IMR-90 (cell line): ENCODE measurements around the gene NOD2. TPM values are rescaled to one million over a fixed set of nuclear protein-coding genes. Genes with fewer than 3 reads are reported as not detected.
A peak's percentile ranks its signal among the peaks of the same experiment; 100 is the strongest.

Source experiments
- ATAC-seq: fragments of 200-7000 bp; cut with Tn5 transposase; 2 replicates; pipeline ENCODE4 v1.9.1; 2020; ENCODE audit warnings: low read depth, mild to moderate bottlenecking, moderate library complexity
- BruUV-seq: library from RNA; stranded (reverse); fragments of 400-500 nt; replicated peaks from 2 replicates; lab custom pipeline; 2021; lab: Mats Ljungman, UMichigan
- CTCF ChIA-PET: fragments of 300-600 bp; formaldehyde crosslinking; extraction: SDS; loops from one replicate; lab custom pipeline; 2021; ENCODE audit warnings: antibody characterized with exemption; lab: Yijun Ruan, JAX
- POLR2A ChIA-PET: fragments of 300-600 bp; sonication (Branson Sonifier 250); formaldehyde crosslinking; loops from one replicate; lab custom pipeline; 2022; ENCODE audit warnings: antibody characterized with exemption; ENCODE audit not compliant: unreplicated experiment; lab: Charles Lee
- DNase-seq: peaks from one replicate; pipeline ENCODE4 v3.0.0; 2013
- H2AFZ ChIP-seq: replicated peaks from 2 replicates; pipeline ENCODE3; 2013; ENCODE audit warnings: low read length, mild to moderate bottlenecking; ENCODE audit not compliant: poor library complexity
- H2AK5ac ChIP-seq: 2 replicates; pipeline ENCODE4 v1.6.1; 2013; ENCODE audit warnings: low read depth, low read length, inconsistent platforms
- H2AK9ac ChIP-seq: replicated peaks from 2 replicates; pipeline ENCODE3; 2013; ENCODE audit warnings: mild to moderate bottlenecking, low read depth, low read length, moderate library complexity; ENCODE audit not compliant: poor library complexity
- H2BK120ac ChIP-seq: 2 replicates; pipeline ENCODE4 v1.6.1; 2013; ENCODE audit warnings: low read depth, low read length, inconsistent platforms
- H2BK15ac ChIP-seq: 3 replicates; pipeline ENCODE4 v1.6.1; 2013; ENCODE audit warnings: low read depth, low read length, inconsistent platforms
- H2BK20ac ChIP-seq: 2 replicates; pipeline ENCODE4 v1.6.1; 2013; ENCODE audit warnings: low read depth, mild to moderate bottlenecking, inconsistent platforms, low read length, moderate library complexity
- H2BK5ac ChIP-seq: 2 replicates; pipeline ENCODE4 v1.6.1; 2013; ENCODE audit warnings: mild to moderate bottlenecking, low read depth, low read length, inconsistent platforms; ENCODE audit not compliant: poor library complexity, severe bottlenecking
- H3K14ac ChIP-seq: replicated peaks from 2 replicates; pipeline ENCODE4 v1.6.1; 2013; ENCODE audit warnings: low read depth, low read length, inconsistent platforms
- H3K18ac ChIP-seq: 2 replicates; pipeline ENCODE4 v1.6.1; 2013; ENCODE audit warnings: low read depth, low read length, control low read depth
- H3K23ac ChIP-seq: 2 replicates; pipeline ENCODE4 v1.6.1; 2013; ENCODE audit warnings: low read depth, low read length, inconsistent platforms
- H3K27ac ChIP-seq: 2 replicates; pipeline ENCODE4 v1.5.1; 2013; ENCODE audit warnings: mild to moderate bottlenecking, control low read depth, low read length; ENCODE audit not compliant: insufficient read depth
- H3K27me3 ChIP-seq: 2 replicates; pipeline ENCODE4 v1.6.1; 2013; ENCODE audit warnings: low read length; ENCODE audit not compliant: control insufficient read depth, insufficient read depth
- H3K36me3 ChIP-seq: 2 replicates; pipeline ENCODE4 v1.6.1; 2013; ENCODE audit warnings: low read length, mixed read lengths; ENCODE audit not compliant: control insufficient read depth, insufficient read depth
- H3K4ac ChIP-seq: 2 replicates; pipeline ENCODE4 v1.6.1; 2013; ENCODE audit warnings: low read depth, low read length, inconsistent platforms
- H3K4me1 ChIP-seq: 2 replicates; pipeline ENCODE4 v1.6.1; 2013; ENCODE audit warnings: low read length, mixed read lengths; ENCODE audit not compliant: control insufficient read depth, insufficient read depth
- H3K4me2 ChIP-seq: 2 replicates; pipeline ENCODE4 v1.6.1; 2013; ENCODE audit warnings: low read depth, mild to moderate bottlenecking, control low read depth, low read length, moderate library complexity
- H3K4me3 ChIP-seq: 2 replicates; pipeline ENCODE4 v1.5.1; 2013; ENCODE audit warnings: low read depth, mild to moderate bottlenecking, control low read depth, low read length, moderate library complexity; ENCODE audit not compliant: insufficient read depth
- H3K56ac ChIP-seq: 2 replicates; pipeline ENCODE4 v1.6.1; 2013; ENCODE audit warnings: low read length, inconsistent platforms; ENCODE audit not compliant: insufficient read depth; ENCODE audit errors: extremely low read depth
- H3K79me1 ChIP-seq, 2 experiments: 2 replicates each; pipeline ENCODE4 v1.6.1; 2013; ENCODE audit warnings: low read length in 2 of 2, inconsistent platforms in 1 of 2, low read depth in 1 of 2
- H3K9ac ChIP-seq: 2 replicates; pipeline ENCODE4 v1.6.1; 2013; ENCODE audit warnings: low read depth, low read length, control low read depth
- H3K9me1 ChIP-seq: 2 replicates; pipeline ENCODE4 v1.6.1; 2013; ENCODE audit warnings: low read length, inconsistent platforms; ENCODE audit not compliant: insufficient read depth
- H3K9me3 ChIP-seq: 2 replicates; pipeline ENCODE4 v1.6.1; 2013; ENCODE audit warnings: low read length; ENCODE audit not compliant: control insufficient read depth, insufficient read depth
- H4K20me1 ChIP-seq: 2 replicates; pipeline ENCODE4 v1.6.1; 2013; ENCODE audit warnings: low read length, inconsistent platforms; ENCODE audit not compliant: insufficient read depth
- H4K5ac ChIP-seq: 2 replicates; pipeline ENCODE4 v1.6.1; 2013; ENCODE audit warnings: mild to moderate bottlenecking, low read depth, low read length, control low read depth
- H4K8ac ChIP-seq, 2 experiments: 2 replicates each; pipeline ENCODE4 v1.6.1; 2013; ENCODE audit warnings: low read depth in 2 of 2, low read length in 2 of 2, control low read depth in 1 of 2, inconsistent platforms in 1 of 2
- H4K91ac ChIP-seq: 2 replicates; pipeline ENCODE4 v1.6.1; 2013; ENCODE audit warnings: low read depth, low read length, inconsistent platforms; ENCODE audit not compliant: insufficient read depth
- BHLHE40 ChIP-seq: fragments of 150-350 bp; IDR thresholded peaks from 2 replicates; pipeline ENCODE4 v1.6.1; 2016; ENCODE audit warnings: mild to moderate bottlenecking, low read depth, low read length
- CEBPB ChIP-seq: IDR thresholded peaks from 2 replicates; pipeline ENCODE4 v1.6.1; 2012; ENCODE audit warnings: low read depth, low read length, improper control_type of control experiment
- CTCF ChIP-seq: conservative IDR thresholded peaks from 2 replicates; pipeline ENCODE4 v1.5.1; 2012; ENCODE audit warnings: mild to moderate bottlenecking, low read depth, low read length, improper control_type of control experiment
- MAZ ChIP-seq: IDR thresholded peaks from 2 replicates; pipeline ENCODE4 v1.6.1; 2012; ENCODE audit warnings: low read depth, mild to moderate bottlenecking, low read length, improper control_type of control experiment, moderate library complexity, borderline replicate concordance
- SMC3 ChIP-seq: fragments of 150-350 bp; IDR thresholded peaks from 2 replicates; pipeline ENCODE4 v1.6.1; 2016; ENCODE audit warnings: low read depth, mild to moderate bottlenecking, antibody characterized with exemption, low read length, moderate library complexity
- USF2 ChIP-seq: fragments of 150-350 bp; IDR thresholded peaks from 2 replicates; pipeline ENCODE4 v1.6.1; 2017; ENCODE audit warnings: mild to moderate bottlenecking, antibody characterized with exemption, low read length, low read depth
- WGBS, 2 experiments: methylation state at CpG; one replicate each; pipeline versions ENCODE4 v1.1.5 to v1.1.7; 2013; ENCODE audit warnings: missing lambda C conversion rate in 2 of 2; ENCODE audit not compliant: insufficient read length in 1 of 2; ENCODE audit errors: extremely low coverage in 2 of 2; 5-methylcytosine and 5-hydroxymethylcytosine counted together
- dilution Hi-C: fragments of 300-500 bp; cut with HindIII; formaldehyde crosslinking; loops from one replicate; pipeline ENCODE4 v1.14.3; 2018; ENCODE audit warnings: low sequenced_read_pairs; ENCODE audit not compliant: unreplicated experiment
- in situ Hi-C: fragments of 300-500 bp; cut with MboI; formaldehyde crosslinking; loops from 3 replicates; pipeline ENCODE4 v1.14.3; 2019; ENCODE audit warnings: low sequenced_read_pairs, inconsistent platforms, mixed read lengths
- intact Hi-C: fragments of 100-400 bp; cut with micrococcal nuclease; formaldehyde crosslinking; loops from 2 replicates; pipeline ENCODE4 v1.10.0; 2022
- polyA plus RNA-seq, 3 experiments: library from polyadenylated mRNA; depleted of rRNA; stranded (reverse); fragments of >200 nt; gene quantifications; 2 replicates each; pipeline ENCODE4 v1.2.3, GENCODE V29; 2012; ENCODE audit warnings: low replicate concordance in 1 of 3
- total RNA-seq: library from RNA; depleted of rRNA; stranded (reverse); fragments of >200 nt; gene quantifications from 2 replicates; pipeline ENCODE4 v1.2.3, GENCODE V29; 2012

NOD2 gene
- total and polyA plus RNA-seq, 2 of the 4 experiments (the other 2 are of a cell fraction), result not detected

- no peaks in the 10 kb centered on the region for H3K9me3 ChIP-seq
- peak overlapping the region; percentile 67 for H3K27ac ChIP-seq
- peak overlapping the region; percentile 81 for H3K18ac ChIP-seq
- H3K9me1 ChIP-seq, result no peaks in the 10 kb centered on the region; the same call in 1 of the 2 replicates
- H3K79me1 ChIP-seq, result peaks cover 11 to 16% of the 10 kb centered on the region in 2 experiments; a peak in 3 of 4 replicates
- peak overlapping the region; percentile 68 for H4K5ac ChIP-seq
- ChIA-PET POLR2A (no interaction called here), CTCF (no interaction called here)
- in situ Hi-C loops (no loop called here), intact Hi-C loops (loop anchor here (10.0 kb wide), 3 partner anchors 408 to 588 kb away; partner anchors contain the start of gene TENT4B), dilution Hi-C loops (no loop called here)
- no peak overlapping the region for H2AK5ac ChIP-seq
- peaks cover 9% of the 10 kb centered on the region for H3K4me1 ChIP-seq
- H2BK20ac ChIP-seq, result no peak overlapping the region
- H3K4me2 ChIP-seq, result peak overlapping the region; percentile 98
- no peak for TF ChIP-seq USF2
- TF ChIP-seq CEBPB, result no peak
- no peak for TF ChIP-seq SMC3
- no peak for TF ChIP-seq MAZ
- no peak for TF ChIP-seq CTCF
- no peak for TF ChIP-seq BHLHE40
- 0 out of 2 replicates have a peak overlapping the region, but pooled peaks have one; percentile 12 for H3K23ac ChIP-seq
- H4K8ac ChIP-seq, result peak overlapping the region in 1 of 2 experiments; percentile 63; a peak in 1 of 4 replicates
- H3K4ac ChIP-seq, result 0 out of 2 replicates have a peak overlapping the region, but pooled peaks have one; percentile 36
- ATAC-seq, result no peak
- H2AK9ac ChIP-seq, result peak overlapping the region; percentile 79
- DNase-seq, result peak; percentile 43
- H4K20me1 ChIP-seq, result no peaks in the 10 kb centered on the region
- H2BK120ac ChIP-seq, result no peak overlapping the region
- H2BK15ac ChIP-seq, result peak overlapping the region; percentile 28; the same call in 2 of the 3 replicates
- H2BK5ac ChIP-seq, result peak overlapping the region; percentile 47
- 0 out of 2 replicates have a peak overlapping the region, but pooled peaks have one; percentile 18 for H4K91ac ChIP-seq
- WGBS, 2 experiments, result no CpG with 5 or more reads among the region's 28 CpGs
- peaks cover 3% of the 10 kb centered on the region; the same call in 1 of the 2 replicates for H3K27me3 ChIP-seq
- H3K14ac ChIP-seq, result no peak overlapping the region; the same call in 1 of the 2 replicates
- H2AFZ ChIP-seq, result peak overlapping the region; percentile 93
- no TSS peak for BruUV-seq
- H3K36me3 ChIP-seq, result peaks cover 5% of the 10 kb centered on the region
- H3K4me3 ChIP-seq, result peak overlapping the region; percentile 98
- no peak overlapping the region for H3K56ac ChIP-seq
- H3K9ac ChIP-seq, result peak overlapping the region; percentile 80
Measured at GRCh38 chr16:50742576-50743200, 49.3 kb downstream of the NOD2 start.
